ENCODE data around the gene PLEKHA1.
A peak's percentile ranks its signal among the peaks of the same experiment; 100 is the strongest.

The PLEKHA1 gene

DNA sequence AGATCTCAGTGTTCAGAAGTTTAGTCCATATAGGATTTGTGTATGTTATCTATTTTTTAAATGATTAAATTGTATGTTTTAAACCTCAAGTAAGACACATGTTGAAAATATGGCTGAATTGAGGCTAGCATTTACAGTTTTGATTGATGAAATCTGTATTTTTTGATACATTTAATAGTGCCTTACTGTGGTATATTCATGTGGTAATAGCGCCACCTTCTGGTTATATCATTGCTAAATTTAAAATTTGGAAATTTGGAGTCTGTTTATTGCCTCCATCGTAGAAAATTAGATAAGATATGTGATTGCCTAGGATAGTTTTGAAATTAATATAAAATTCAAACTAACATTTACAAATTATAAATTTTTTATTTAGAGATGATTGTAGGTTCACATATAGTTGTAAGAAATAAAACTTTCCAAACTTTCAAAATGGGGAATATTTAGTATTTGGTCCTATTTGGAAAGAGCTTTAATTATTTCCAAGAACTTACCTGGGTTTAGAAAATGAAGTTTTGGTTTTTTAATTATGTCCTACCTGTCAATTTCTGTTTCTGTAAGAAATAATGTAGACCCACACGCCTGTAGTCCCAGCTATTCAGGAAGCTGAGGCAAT, 60.8 kb downstream of the PLEKHA1 start:
- Histone ChIP-seq H2AFZ (ENCODE audit: low read depth, low read length, severe bottlenecking) (no peak overlapping the region), H3K36me3 (ENCODE audit: low read length) (no peaks in the 10 kb centered on the region), H3K9ac (ENCODE audit: low read length) (no peak overlapping the region), H3K79me2 (ENCODE audit: insufficient read depth, low read length) (no peaks in the 10 kb centered on the region), H3K9me2 (replicated peaks; ENCODE audit: insufficient read depth, low read length) (no peaks in the 10 kb centered on the region), H3K27me3 (ENCODE audit: low read length) (no peaks in the 10 kb centered on the region), H4K20me1 (ENCODE audit: low read depth, low read length) (no peaks in the 10 kb centered on the region), H3K4me3 (ENCODE audit: insufficient read depth, low read length, poor library complexity, severe bottlenecking) (no peak overlapping the region), H3K27ac (ENCODE audit: low read depth, low read length) (no peak overlapping the region), H3K9me3 (ENCODE audit: insufficient read depth, low read length) (no peaks in the 10 kb centered on the region), H3K4me2 (ENCODE audit: low read depth, low read length, poor library complexity, severe bottlenecking) (no peak overlapping the region), H3F3A (ENCODE audit: insufficient read depth) (no peaks in the 10 kb centered on the region)
- no peak for TF ChIP-seq EZH2phosphoT487 (conservative IDR thresholded peaks at IDR 0.05; ENCODE audit: low read length)
- TF ChIP-seq, protein P1, sequence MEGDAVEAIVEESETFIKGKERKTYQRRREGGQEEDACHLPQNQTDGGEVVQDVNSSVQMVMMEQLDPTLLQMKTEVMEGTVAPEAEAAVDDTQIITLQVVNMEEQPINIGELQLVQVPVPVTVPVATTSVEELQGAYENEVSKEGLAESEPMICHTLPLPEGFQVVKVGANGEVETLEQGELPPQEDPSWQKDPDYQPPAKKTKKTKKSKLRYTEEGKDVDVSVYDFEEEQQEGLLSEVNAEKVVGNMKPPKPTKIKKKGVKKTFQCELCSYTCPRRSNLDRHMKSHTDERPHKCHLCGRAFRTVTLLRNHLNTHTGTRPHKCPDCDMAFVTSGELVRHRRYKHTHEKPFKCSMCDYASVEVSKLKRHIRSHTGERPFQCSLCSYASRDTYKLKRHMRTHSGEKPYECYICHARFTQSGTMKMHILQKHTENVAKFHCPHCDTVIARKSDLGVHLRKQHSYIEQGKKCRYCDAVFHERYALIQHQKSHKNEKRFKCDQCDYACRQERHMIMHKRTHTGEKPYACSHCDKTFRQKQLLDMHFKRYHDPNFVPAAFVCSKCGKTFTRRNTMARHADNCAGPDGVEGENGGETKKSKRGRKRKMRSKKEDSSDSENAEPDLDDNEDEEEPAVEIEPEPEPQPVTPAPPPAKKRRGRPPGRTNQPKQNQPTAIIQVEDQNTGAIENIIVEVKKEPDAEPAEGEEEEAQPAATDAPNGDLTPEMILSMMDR (IDR thresholded peaks at IDR 0.05; ENCODE audit: insufficient read depth, low read length, poor library complexity, severe bottlenecking): peak; percentile 47

DNA sequence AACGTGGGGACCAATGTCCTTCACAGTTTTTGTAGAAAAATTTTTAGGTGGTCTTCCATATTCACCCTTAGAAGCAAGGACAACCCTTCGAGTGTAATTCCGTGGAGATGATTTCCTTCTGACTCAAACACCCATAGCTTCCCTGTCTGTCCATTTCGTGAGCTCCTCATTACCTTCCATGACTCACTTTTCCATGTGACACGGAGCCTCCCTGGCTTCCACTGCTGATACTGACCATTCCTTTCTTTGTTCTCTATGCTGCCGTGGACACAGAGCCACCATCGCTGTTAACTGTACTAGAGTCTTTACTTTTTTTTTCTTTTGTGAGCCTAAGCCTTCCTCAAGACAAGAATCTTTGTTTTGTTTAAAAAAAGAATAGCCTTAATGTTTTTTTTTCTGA, 67.5 kb downstream of the PLEKHA1 start:
- no peak overlapping the region for H3K27ac ChIP-seq (ENCODE audit: low read depth, low read length)
- no peak for TF ChIP-seq EZH2phosphoT487 (conservative IDR thresholded peaks at IDR 0.05; ENCODE audit: low read length)
- TF ChIP-seq, protein P1 (IDR thresholded peaks at IDR 0.05; ENCODE audit: insufficient read depth, low read length, poor library complexity, severe bottlenecking): no peak
- no peaks in the 10 kb centered on the region for H3K9me3 ChIP-seq (ENCODE audit: insufficient read depth, low read length)
- H3K27me3 ChIP-seq (ENCODE audit: low read length): no peaks in the 10 kb centered on the region
- no peaks in the 10 kb centered on the region for H3K79me2 ChIP-seq (ENCODE audit: insufficient read depth, low read length)
- H3K4me2 ChIP-seq (ENCODE audit: low read depth, low read length, poor library complexity, severe bottlenecking): no peak overlapping the region
- H4K20me1 ChIP-seq (ENCODE audit: low read depth, low read length): no peaks in the 10 kb centered on the region
- H3K36me3 ChIP-seq (ENCODE audit: low read length): no peaks in the 10 kb centered on the region
- no peak overlapping the region for H3K9ac ChIP-seq (ENCODE audit: low read length)
- H3K4me3 ChIP-seq (ENCODE audit: insufficient read depth, low read length, poor library complexity, severe bottlenecking): no peak overlapping the region
- H2AFZ ChIP-seq (ENCODE audit: low read depth, low read length, severe bottlenecking): no peak overlapping the region
- H3F3A ChIP-seq (ENCODE audit: insufficient read depth): no peaks in the 10 kb centered on the region
- H3K9me2 ChIP-seq (replicated peaks; ENCODE audit: insufficient read depth, low read length): no peaks in the 10 kb centered on the region

DNA sequence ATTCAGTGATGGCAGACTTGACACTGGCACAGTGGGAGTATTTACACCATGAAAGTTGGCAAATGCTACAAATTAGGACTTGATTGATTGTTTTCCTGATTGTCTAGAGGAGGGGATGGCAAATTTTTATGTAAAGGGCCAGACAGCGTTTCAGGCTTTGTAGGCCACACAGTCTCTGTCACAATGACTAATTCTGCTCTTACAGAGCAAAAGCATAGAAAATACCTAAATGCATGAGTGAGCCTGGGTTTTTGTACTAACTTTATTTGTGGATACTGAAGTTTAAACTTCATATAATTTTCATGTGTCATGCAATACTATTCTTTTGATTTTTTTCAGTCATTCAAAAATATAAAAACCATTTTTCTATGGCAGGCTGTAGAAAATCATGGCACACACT, 71.0 kb downstream of the PLEKHA1 start:
- H3F3A ChIP-seq (ENCODE audit: insufficient read depth): no peaks in the 10 kb centered on the region
- H2AFZ ChIP-seq (ENCODE audit: low read depth, low read length, severe bottlenecking): no peak overlapping the region
- no peak overlapping the region for H3K4me3 ChIP-seq (ENCODE audit: insufficient read depth, low read length, poor library complexity, severe bottlenecking)
- no peaks in the 10 kb centered on the region for H3K79me2 ChIP-seq (ENCODE audit: insufficient read depth, low read length)
- no peaks in the 10 kb centered on the region for H3K36me3 ChIP-seq (ENCODE audit: low read length)
- TF ChIP-seq, protein P1 (IDR thresholded peaks at IDR 0.05; ENCODE audit: insufficient read depth, low read length, poor library complexity, severe bottlenecking): no peak
- TF ChIP-seq EZH2phosphoT487 (conservative IDR thresholded peaks at IDR 0.05; ENCODE audit: low read length): no peak
- H3K9me2 ChIP-seq (replicated peaks; ENCODE audit: insufficient read depth, low read length): no peaks in the 10 kb centered on the region
- H3K4me2 ChIP-seq (ENCODE audit: low read depth, low read length, poor library complexity, severe bottlenecking): no peak overlapping the region
- H4K20me1 ChIP-seq (ENCODE audit: low read depth, low read length): no peaks in the 10 kb centered on the region
- no peaks in the 10 kb centered on the region for H3K9me3 ChIP-seq (ENCODE audit: insufficient read depth, low read length)
- no peak overlapping the region for H3K9ac ChIP-seq (ENCODE audit: low read length)
- H3K27ac ChIP-seq (ENCODE audit: low read depth, low read length): no peak overlapping the region
- no peaks in the 10 kb centered on the region for H3K27me3 ChIP-seq (ENCODE audit: low read length)

All from SU-DHL-6 (cell line).